GM13977 (cell line): Measurements from ENCODE around the gene MAD1L1.

Experiments used
- DNase-seq: peaks from one replicate; pipeline ENCODE4 v3.0.0; 2012; ENCODE audit warnings: low spot score
- in situ Hi-C: fragments of 300-500 bp; cut with MboI; formaldehyde crosslinking; loops from one replicate; pipeline ENCODE4 v1.12.0; 2022; ENCODE audit warnings: low sequenced_read_pairs, low pct_unique_long_range_greater_than_20kb, mixed read lengths, inconsistent platforms; ENCODE audit not compliant: unreplicated experiment
- TF ChIP-seq, protein P1 (sequence below): IDR thresholded peaks from 2 replicates; pipeline ENCODE4 v1.5.1; 2012; ENCODE audit warnings: mild to moderate bottlenecking, control low read depth; ENCODE audit not compliant: insufficient read depth; ENCODE audit errors: extremely low read depth, missing control alignments

MAD1L1 gene

DNA sequence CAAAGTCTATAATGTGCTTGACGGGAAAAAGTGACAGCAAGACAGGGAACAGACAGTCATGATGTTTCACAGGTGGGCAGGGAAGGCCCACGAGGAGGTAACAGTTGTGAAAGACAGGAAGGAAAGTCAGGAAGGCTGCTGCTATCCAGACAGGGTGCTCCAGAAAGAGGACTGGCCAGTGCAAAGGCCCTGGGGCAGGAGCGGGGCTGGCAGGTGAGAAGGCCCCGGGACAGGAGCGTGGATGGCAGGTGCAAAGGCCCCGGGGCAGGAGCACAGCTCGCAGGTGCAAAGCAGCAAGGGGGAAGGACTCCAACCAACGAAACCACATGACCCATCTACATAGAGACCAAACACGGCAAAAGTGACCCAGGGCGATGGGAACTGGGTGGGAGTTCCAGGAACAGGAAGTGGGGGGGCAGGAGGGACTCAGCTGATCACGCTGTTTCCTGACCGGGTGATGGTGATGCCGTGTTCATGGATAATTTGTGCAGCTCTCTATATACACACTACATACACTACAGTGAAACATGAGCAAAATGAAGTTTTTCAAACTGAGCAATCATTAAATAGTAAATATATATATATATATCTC, 138.2 kb downstream of the MAD1L1 start:
- in situ Hi-C loops: no loop called here
- no peak for DNase-seq
- TF ChIP-seq, protein P1, sequence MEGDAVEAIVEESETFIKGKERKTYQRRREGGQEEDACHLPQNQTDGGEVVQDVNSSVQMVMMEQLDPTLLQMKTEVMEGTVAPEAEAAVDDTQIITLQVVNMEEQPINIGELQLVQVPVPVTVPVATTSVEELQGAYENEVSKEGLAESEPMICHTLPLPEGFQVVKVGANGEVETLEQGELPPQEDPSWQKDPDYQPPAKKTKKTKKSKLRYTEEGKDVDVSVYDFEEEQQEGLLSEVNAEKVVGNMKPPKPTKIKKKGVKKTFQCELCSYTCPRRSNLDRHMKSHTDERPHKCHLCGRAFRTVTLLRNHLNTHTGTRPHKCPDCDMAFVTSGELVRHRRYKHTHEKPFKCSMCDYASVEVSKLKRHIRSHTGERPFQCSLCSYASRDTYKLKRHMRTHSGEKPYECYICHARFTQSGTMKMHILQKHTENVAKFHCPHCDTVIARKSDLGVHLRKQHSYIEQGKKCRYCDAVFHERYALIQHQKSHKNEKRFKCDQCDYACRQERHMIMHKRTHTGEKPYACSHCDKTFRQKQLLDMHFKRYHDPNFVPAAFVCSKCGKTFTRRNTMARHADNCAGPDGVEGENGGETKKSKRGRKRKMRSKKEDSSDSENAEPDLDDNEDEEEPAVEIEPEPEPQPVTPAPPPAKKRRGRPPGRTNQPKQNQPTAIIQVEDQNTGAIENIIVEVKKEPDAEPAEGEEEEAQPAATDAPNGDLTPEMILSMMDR: no peak

DNA sequence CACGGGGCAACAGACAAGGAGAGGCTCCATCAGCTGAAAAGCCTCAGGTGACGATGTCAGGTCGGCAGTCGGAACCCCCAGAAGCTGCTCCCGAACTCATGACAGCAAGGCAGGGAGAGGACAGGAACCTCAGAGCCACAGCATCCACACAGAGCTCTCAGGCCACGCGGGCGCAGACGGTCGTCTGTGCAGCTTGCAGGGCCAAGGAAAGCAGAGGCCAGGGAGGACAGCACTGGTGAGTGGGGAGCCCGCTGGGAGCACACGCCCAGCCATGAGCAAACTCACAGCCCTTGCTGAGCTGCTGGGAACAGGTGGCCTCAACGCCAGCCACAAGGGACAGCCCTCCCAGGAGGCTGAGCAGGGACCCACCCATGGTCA, 138.9 kb downstream of the MAD1L1 start:
- no peak for DNase-seq
- TF ChIP-seq, protein P1: no peak
- in situ Hi-C loops: no loop called here

DNA sequence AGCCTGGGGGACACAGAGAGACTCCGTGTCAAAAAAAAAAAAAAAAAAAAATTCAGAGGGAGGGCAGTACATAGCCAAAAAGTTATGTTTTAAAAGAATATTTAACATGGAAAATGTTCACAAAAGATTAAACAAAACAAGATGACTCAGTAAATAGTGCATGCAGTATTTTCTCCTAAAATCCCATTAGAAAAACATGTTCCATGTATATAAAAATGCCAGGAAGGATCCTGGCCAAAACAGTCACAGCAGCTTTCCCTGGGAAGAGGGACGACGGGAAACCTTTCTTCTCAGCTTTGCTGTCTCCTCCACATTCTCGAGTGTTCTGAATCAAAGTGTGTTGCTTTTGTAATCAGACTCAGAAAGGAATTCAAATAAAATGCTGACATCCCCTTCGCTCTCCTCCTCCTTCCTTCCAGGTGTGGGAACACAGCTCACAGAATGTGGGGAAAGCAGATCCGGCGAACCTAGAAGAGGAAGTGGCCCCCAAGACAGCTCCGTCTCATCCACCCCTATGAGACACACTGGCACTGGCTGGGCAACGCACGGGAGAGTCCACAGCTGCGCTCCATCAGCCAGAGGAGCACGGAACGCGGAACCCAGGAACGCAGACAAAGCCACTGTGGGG, 139.4 kb downstream of the MAD1L1 start:
- no peak for DNase-seq
- in situ Hi-C loops: no loop called here
- TF ChIP-seq, protein P1: no peak

DNA sequence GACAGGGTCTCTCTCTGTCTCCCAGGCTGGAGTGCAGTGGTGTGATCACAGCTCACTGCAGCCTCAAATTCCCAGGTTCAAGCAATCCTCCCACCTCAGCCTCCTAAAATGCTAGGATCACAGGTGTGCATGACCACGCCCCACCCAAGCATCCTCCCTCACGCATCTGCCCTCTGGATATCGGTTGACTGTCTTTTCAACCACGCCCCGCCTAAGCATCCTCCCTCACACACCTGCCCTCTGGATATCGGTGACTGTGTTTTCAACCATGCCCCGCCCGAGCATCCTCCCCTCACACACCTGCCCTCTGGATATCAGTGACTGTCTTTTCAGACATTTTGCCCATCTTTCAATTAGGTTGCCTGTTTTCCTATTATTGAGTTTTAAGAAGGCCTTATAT, 140.5 kb downstream of the MAD1L1 start:
- DNase-seq: no peak
- TF ChIP-seq, protein P1: no peak
- in situ Hi-C loops: no loop called here

DNA sequence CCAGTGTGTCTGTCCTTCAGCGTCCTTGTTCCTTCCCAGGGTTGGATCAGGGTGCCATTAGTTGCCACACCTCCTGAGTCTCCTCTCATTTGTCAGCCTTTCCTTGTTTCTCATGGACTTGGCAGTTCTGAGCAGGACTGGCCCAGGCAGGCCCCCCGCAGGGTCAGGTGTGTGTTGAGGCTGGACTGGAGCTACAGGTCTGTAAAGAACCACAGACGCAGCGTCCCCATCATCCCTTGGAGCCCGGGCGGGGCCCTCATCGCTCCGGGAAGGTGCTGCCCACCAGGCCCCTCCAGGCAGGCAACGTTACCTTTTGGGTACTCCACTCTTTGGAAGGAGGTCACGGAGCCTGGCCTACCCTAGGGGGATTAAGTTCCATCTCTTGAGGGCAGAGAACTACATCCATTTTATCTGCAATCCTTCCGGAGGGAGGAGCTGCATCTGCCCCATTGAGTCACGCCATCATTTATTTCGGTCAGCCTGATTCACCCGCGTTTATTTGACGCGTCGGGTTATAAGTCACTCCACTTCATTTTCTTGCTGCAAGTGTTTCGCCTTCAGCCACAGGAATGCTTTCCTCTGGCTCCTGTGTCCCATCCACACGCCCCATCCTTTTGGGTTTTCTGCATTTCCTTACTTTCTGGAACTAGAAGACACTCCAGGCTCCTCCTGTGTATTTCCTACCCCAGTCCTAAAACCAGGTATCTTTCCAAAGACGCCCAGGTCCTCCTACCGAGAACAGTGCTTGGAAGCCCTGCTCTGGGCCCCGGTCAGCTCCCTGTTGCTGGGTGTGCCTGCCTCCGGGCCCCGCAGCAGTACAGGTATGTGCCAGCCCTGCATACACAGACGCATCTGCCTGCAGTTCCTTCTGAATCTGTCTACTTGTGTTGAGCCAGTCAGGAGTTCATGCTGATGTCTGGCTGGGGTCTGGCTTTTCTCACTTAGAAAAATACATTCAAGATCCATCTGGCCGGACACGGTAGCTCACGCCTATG, 141.9 kb downstream of the MAD1L1 start:
- in situ Hi-C loops: no loop called here
- TF ChIP-seq, protein P1: no peak
- no peak for DNase-seq

DNA sequence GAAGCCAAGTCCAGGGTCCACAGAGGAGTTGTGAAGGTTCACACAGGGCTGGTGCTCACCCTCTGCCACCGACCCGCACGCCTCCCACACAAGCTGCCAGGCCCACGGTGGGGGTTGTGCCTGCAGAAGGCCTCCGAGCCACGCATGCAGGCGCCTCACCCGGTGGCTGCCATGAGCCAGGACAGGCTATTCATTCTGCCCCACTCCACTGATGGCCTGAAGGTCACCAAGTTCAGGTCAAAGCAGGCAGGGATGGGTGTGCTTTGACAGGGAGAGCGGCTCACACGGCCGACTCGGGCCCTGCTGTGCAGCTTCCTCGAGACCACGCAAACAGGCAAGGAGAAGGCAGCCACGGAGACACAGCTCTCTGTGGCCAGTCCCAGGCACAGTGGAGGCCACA, 143.9 kb downstream of the MAD1L1 start:
- in situ Hi-C loops: no loop called here
- no peak for DNase-seq
- TF ChIP-seq, protein P1: no peak
